ENCODE data around the gene TSPAN18. TPM values are rescaled to one million over a fixed set of nuclear protein-coding genes. Genes with fewer than 3 reads are reported as not detected.

Gene TSPAN18
- total and polyA plus RNA-seq, 10 of the 15 experiments (the other 5 are each of a cell fraction or from before 2014, with no cell fraction given) = 0.02 to 0.77 (median 0.13) TPM; not detected in 1

DNA sequence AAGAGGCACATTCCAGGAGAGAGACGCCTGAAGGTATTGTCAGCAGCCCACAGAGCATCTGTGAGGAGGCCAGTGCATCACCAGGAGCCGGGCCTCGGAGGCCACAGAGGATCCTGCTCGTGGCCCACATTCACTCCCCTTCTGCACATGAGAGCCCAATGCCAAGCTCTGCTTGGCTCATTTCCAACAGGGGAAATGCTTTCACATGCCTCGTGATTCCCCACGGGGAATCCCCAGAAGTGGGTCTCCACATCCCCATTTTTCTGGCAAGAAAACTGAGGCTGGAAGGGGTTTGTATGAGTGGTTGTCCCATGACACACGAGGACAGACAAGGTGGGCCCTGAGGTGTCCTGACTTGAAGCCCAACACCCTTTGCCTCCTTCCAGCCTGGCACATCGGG, 189.6 kb downstream of the TSPAN18 start:
- no peak overlapping the region for H3K9ac ChIP-seq (ENCODE audit: control insufficient read depth, insufficient read depth, low read length)
- in situ Hi-C loops (cut with MboI) = loop anchor here (10.0 kb wide), 1 partner anchor 192 kb away; the partner anchor contains the start of gene TSPAN18
- no peaks in the 10 kb centered on the region for H3K79me2 ChIP-seq (ENCODE audit: control insufficient read depth, insufficient read depth, low read length)
- WGBS (ENCODE audit: insufficient coverage, insufficient replicate concordance, low lambda C conversion rate, missing lambda C conversion rate) = 24% methylated on average over 8 of the region's 8 CpGs
- DNase-seq (ENCODE audit: low read depth, low spot score) (no peak), FAIRE-seq (no peak), ATAC-seq (no peak)
- H3K9me3 ChIP-seq (replicated peaks; ENCODE audit: control insufficient read depth, insufficient read depth, low read length) = no peaks in the 10 kb centered on the region
- no peaks in the 10 kb centered on the region for H4K20me1 ChIP-seq (ENCODE audit: control insufficient read depth, insufficient read depth)
- intact Hi-C loops (cut with micrococcal nuclease; ENCODE audit: unreplicated experiment) = loop anchor here (10.0 kb wide), 2 partner anchors 262 to 632 kb away; no protein-coding TSS in a partner anchor
- peak overlapping the region; percentile 7; the same call in 1 of the 2 replicates for H3K4me2 ChIP-seq (ENCODE audit: control insufficient read depth, insufficient read depth)
- no peak overlapping the region for H3K27ac ChIP-seq (ENCODE audit: control insufficient read depth, insufficient read depth)
- H3K27me3 ChIP-seq (replicated peaks in 1 of 2; ENCODE audit: control insufficient read depth in 2 of 2, insufficient read depth in 2 of 2, low read length in 1 of 2) = no peaks in the 10 kb centered on the region; a peak in 1 of 4 replicates
- no peak overlapping the region for H2AFZ ChIP-seq (ENCODE audit: control insufficient read depth, low read depth, low read length)
- no peaks in the 10 kb centered on the region for H3K36me3 ChIP-seq (ENCODE audit: control insufficient read depth in 2 of 2, insufficient read depth in 2 of 2, low read length in 1 of 2)
- SMC1A ChIA-PET (ENCODE audit: uncharacterized antibody, unreplicated experiment) = no interaction called here
- POLR2A ChIA-PET = no interaction called here
- no TSS peak for BruUV-seq (replicated peaks)
- CTCF ChIA-PET = interaction anchor here (0.7 to 1.2 kb wide), 2 partner anchors 11 to 186 kb away, joined by 3 read pairs; no protein-coding TSS in a partner anchor
- H3K4me1 ChIP-seq (ENCODE audit: control insufficient read depth, insufficient read depth, low read length) = peaks cover 7% of the 10 kb centered on the region
- RAD21 ChIA-PET (ENCODE audit: unreplicated experiment) = no interaction called here
- no peak overlapping the region for H3K4me3 ChIP-seq
- no peak for TF ChIP-seq CBX5 (IDR thresholded peaks at IDR 0.05; ENCODE audit: low read depth)
- 0 out of 2 replicates have a peak, but pooled peaks have one; percentile 22 for TF ChIP-seq SMARCA5 (IDR thresholded peaks at IDR 0.05)
- TF ChIP-seq KLF5 (IDR thresholded peaks at IDR 0.05; ENCODE audit: partially characterized antibody) = no peak

GRCh38 chr11:44916801-44917385, 190.1 kb downstream of the TSPAN18 start:
- no peaks in the 10 kb centered on the region for H4K20me1 ChIP-seq (ENCODE audit: control insufficient read depth, insufficient read depth)
- FAIRE-seq (no peak), ATAC-seq (peak; percentile 76), DNase-seq (ENCODE audit: low read depth, low spot score) (peak; percentile 25)
- POLR2A ChIA-PET = no interaction called here
- in situ Hi-C loops (cut with MboI) = loop anchor here (10.0 kb wide), 1 partner anchor 192 kb away; the partner anchor contains the start of gene TSPAN18
- H3K36me3 ChIP-seq (ENCODE audit: control insufficient read depth in 2 of 2, insufficient read depth in 2 of 2, low read length in 1 of 2) = no peaks in the 10 kb centered on the region
- peak; percentile 22; the same call in 1 of the 2 replicates for TF ChIP-seq SPI1 (IDR thresholded peaks at IDR 0.05; ENCODE audit: borderline replicate concordance, insufficient read depth, low read depth, low read length)
- TF ChIP-seq MYB (IDR thresholded peaks at IDR 0.05; ENCODE audit: borderline replicate concordance, low read depth, low read length) = no peak
- TF ChIP-seq, protein P1, sequence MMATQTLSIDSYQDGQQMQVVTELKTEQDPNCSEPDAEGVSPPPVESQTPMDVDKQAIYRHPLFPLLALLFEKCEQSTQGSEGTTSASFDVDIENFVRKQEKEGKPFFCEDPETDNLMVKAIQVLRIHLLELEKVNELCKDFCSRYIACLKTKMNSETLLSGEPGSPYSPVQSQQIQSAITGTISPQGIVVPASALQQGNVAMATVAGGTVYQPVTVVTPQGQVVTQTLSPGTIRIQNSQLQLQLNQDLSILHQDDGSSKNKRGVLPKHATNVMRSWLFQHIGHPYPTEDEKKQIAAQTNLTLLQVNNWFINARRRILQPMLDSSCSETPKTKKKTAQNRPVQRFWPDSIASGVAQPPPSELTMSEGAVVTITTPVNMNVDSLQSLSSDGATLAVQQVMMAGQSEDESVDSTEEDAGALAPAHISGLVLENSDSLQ (IDR thresholded peaks at IDR 0.05) = peak; percentile 27; the same call in 1 of the 2 replicates
- BruUV-seq (replicated peaks) = no TSS peak
- no peaks in the 10 kb centered on the region for H3K79me2 ChIP-seq (ENCODE audit: control insufficient read depth, insufficient read depth, low read length)
- H2AFZ ChIP-seq (ENCODE audit: control insufficient read depth, low read depth, low read length) = no peak overlapping the region
- H3K9ac ChIP-seq (ENCODE audit: control insufficient read depth, insufficient read depth, low read length) = no peak overlapping the region
- H3K27ac ChIP-seq (ENCODE audit: control insufficient read depth, insufficient read depth) = no peak overlapping the region
- SMC1A ChIA-PET (ENCODE audit: uncharacterized antibody, unreplicated experiment) = interaction anchor here (0.6 kb wide), 1 partner anchor 62 kb away, joined by 3 read pairs; no protein-coding TSS in a partner anchor
- CTCF ChIA-PET = interaction anchor here (0.7 to 1.2 kb wide), 2 partner anchors 10 to 186 kb away, joined by 3 read pairs; no protein-coding TSS in a partner anchor
- H3K4me2 ChIP-seq (ENCODE audit: control insufficient read depth, insufficient read depth) = no peak overlapping the region
- 45% methylated on average over 10 of the region's 10 CpGs for WGBS (ENCODE audit: insufficient coverage, insufficient replicate concordance, low lambda C conversion rate, missing lambda C conversion rate)
- peaks cover 7% of the 10 kb centered on the region for H3K4me1 ChIP-seq (ENCODE audit: control insufficient read depth, insufficient read depth, low read length)
- intact Hi-C loops (cut with micrococcal nuclease; ENCODE audit: unreplicated experiment) = loop anchor here (10.0 kb wide), 2 partner anchors 262 to 632 kb away; no protein-coding TSS in a partner anchor
- RAD21 ChIA-PET (ENCODE audit: unreplicated experiment) = no interaction called here
- no peaks in the 10 kb centered on the region; a peak in 1 of 4 replicates for H3K27me3 ChIP-seq (replicated peaks in 1 of 2; ENCODE audit: control insufficient read depth in 2 of 2, insufficient read depth in 2 of 2, low read length in 1 of 2)
- H3K9me3 ChIP-seq (replicated peaks; ENCODE audit: control insufficient read depth, insufficient read depth, low read length) = no peaks in the 10 kb centered on the region
- H3K4me3 ChIP-seq = no peak overlapping the region
